ENCODE measurements around the gene PDIA5. TPM values are rescaled to one million over a fixed set of nuclear protein-coding genes. Genes with fewer than 3 reads are reported as not detected.

The PDIA5 gene
- total RNA-seq, 2 experiments from 2014 or later, result 7.1 to 7.2 TPM

DNA sequence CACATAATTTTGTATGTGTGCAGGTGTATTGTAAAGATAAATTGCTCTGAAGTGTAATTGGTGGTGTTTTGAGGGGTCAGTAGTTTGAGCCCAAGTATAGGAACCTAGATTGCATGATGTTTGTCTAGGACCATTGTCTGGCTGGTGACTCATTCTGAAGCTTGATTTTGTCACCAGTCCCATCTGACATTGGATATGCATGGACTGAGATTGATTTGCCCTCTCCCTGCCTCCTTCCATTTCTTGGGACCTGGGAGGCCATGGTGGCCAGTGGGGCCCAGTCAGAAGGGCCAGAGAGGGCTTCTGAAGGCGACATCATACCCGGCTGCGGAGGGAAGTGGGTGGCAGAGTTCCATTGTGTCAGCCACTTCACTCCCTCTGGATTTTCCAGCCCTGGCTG lies 62.3 kb downstream of the PDIA5 start:
- ATAC-seq (ENCODE audit: low read depth) (no peak), DNase-seq (no peak)
- POLR2A ChIA-PET, result no interaction called here
- Mint-ChIP-seq H3K27me3 (no peaks in the 10 kb centered on the region), H3K27ac (no peak overlapping the region), H3K4me1 (no peaks in the 10 kb centered on the region), H3K9me3 (no peaks in the 10 kb centered on the region), H3K36me3 (no peaks in the 10 kb centered on the region), H3K4me3 (no peak overlapping the region)

DNA sequence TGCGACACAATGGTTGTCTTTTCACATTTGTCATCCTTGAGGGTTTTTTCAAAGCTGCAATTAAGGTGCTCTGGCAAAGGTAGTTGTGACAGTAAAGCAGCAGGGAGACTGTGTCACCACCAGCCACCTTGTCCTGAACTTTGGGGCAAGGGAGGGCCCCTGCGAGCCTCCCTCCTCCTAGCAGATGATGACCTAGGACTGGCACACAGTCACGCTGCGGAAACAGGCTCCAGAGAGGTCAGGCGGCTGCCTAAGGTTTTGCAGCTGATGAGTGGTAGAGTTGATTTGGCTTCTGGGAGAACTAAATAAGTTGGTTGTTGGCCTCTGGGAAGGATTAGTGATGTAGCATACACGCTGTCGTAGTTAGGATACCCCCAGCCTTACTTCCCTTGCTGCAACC lies 62.7 kb downstream of the PDIA5 start:
- no peaks in the 10 kb centered on the region for H3K9me3 Mint-ChIP-seq
- no peak overlapping the region for H3K4me3 Mint-ChIP-seq
- H3K27me3 Mint-ChIP-seq, result no peaks in the 10 kb centered on the region
- DNase-seq, result no peak
- H3K4me1 Mint-ChIP-seq, result no peaks in the 10 kb centered on the region
- POLR2A ChIA-PET, result no interaction called here
- H3K36me3 Mint-ChIP-seq, result no peaks in the 10 kb centered on the region
- no peak overlapping the region for H3K27ac Mint-ChIP-seq
- no peak for ATAC-seq (ENCODE audit: low read depth)

DNA sequence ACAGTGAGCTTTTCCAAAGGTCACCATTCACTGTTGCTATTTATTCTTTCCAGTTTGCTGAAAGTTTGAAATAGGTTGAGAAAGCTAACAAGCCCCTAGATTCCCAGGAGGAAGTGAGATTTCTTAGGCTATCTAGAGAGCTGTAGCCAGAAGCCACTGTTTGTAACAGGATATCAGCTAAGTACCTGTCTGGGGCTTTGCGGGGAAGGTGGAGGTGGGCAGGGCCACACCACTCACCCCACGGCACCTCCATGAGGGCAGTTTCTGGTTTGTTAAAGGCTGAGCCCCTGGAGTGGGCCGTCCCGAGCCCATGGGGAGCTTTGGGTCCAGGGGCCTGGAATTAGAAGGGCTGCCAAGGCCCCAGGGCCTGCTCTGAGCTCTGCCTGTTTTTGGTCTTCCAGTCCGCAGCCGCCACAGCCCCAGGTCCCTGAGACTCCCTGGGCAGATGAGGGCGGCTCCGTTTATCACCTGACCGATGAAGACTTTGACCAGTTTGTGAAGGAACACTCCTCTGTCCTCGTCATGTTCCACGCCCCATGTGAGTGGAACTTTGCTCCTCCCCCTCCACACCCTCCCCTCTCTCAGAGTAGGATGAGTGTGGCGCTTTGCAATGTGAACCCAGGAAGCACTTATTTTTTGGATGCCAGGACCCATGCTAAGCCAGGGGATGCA lies 63.4 kb downstream of the PDIA5 start:
- Mint-ChIP-seq H3K4me3 (no peak overlapping the region), H3K9me3 (no peaks in the 10 kb centered on the region), H3K36me3 (no peaks in the 10 kb centered on the region), H3K27ac (no peak overlapping the region), H3K27me3 (no peaks in the 10 kb centered on the region), H3K4me1 (no peaks in the 10 kb centered on the region)
- ATAC-seq (ENCODE audit: low read depth) (no peak), DNase-seq (no peak)
- POLR2A ChIA-PET, result no interaction called here

DNA sequence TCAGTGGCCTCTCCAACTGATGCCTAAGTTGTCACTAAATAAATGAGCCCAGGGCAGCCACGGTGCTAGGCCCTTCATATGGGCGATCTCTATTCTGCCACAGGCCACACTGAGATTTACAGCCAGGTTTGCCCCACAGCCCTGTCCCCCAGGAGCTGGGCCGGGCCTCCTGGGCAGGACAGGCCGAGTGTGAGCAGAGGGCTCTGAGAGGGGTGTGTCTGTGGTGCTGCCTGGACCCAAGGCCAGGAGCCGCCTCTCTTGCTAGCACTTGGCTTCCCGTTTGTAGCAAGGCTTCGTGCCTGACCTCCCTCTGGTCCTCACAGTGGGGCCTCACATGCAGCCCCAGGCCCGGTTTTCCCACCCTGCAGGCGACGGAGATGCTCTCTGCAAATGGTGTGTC lies 67.8 kb downstream of the PDIA5 start:
- H3K27ac Mint-ChIP-seq, result no peak overlapping the region

DNA sequence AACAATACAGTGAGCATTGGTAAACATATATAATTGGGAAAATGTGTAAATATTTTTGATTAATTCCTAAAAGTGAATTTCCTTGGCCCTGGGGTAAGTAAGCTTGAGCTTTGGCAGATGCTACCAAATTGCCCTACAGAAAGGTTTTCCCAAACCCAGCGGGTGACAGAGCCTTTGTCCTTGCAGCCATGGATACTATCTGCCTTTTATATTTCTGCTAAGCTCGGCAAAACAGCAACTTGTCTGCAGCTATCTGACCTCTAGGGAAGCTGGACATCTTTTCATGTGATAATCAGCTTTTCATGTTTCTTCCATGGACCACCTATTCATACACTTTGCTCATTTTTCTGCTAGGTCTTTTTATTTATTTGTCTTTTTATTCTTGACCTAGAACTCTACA lies 70.2 kb downstream of the PDIA5 start:
- H3K36me3 Mint-ChIP-seq, result no peaks in the 10 kb centered on the region
- DNase-seq, result no peak
- no peak for ATAC-seq (ENCODE audit: low read depth)
- no peak overlapping the region for H3K27ac Mint-ChIP-seq
- POLR2A ChIA-PET, result no interaction called here
- no peak overlapping the region for H3K4me3 Mint-ChIP-seq
- no peaks in the 10 kb centered on the region for H3K9me3 Mint-ChIP-seq
- no peaks in the 10 kb centered on the region for H3K4me1 Mint-ChIP-seq
- H3K27me3 Mint-ChIP-seq, result no peaks in the 10 kb centered on the region

More for the DNA sequence above, 67.8 kb downstream of the PDIA5 start:
- DNase-seq (no peak), ATAC-seq (ENCODE audit: low read depth) (no peak)
- no peaks in the 10 kb centered on the region for H3K4me1 Mint-ChIP-seq
- no peaks in the 10 kb centered on the region for H3K27me3 Mint-ChIP-seq
- no peaks in the 10 kb centered on the region for H3K9me3 Mint-ChIP-seq
- no peaks in the 10 kb centered on the region for H3K36me3 Mint-ChIP-seq
- POLR2A ChIA-PET, result no interaction called here
- no peak overlapping the region for H3K4me3 Mint-ChIP-seq

DNA sequence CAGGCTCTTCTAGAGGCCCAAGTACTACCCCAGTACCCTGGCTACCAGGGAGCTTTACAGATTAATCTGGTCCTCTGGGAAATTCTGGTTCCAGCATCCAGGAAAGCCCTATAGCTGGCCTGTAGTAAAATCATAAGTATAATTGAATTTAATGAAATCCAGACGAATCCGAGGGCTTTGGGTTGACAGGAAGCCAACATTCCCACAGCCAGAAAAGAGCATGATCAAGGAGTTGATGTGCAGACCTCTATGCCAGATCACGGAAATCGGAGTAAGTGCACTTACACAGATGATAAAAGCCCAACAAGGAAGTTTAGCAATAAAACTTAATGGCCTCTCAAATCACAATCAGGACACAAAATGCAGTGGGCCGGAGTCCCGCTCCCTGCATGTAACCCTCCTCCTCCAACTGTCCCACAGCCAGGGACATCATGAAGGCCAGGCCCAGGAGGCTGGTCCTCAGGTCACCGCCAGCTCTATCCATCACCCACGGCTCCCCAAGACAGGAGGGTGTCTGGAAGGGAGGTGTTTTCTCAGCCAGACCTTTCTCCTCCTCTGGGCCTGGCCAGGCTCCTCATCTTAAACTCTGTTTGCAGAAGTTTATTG lies 72.1 kb downstream of the PDIA5 start:
- no peaks in the 10 kb centered on the region for H3K4me1 Mint-ChIP-seq
- H3K27me3 Mint-ChIP-seq, result no peaks in the 10 kb centered on the region
- H3K4me3 Mint-ChIP-seq, result no peak overlapping the region
- ATAC-seq (ENCODE audit: low read depth), result no peak
- POLR2A ChIA-PET, result no interaction called here
- DNase-seq, result no peak
- no peak overlapping the region for H3K27ac Mint-ChIP-seq
- H3K9me3 Mint-ChIP-seq, result no peaks in the 10 kb centered on the region
- H3K36me3 Mint-ChIP-seq, result no peaks in the 10 kb centered on the region

DNA sequence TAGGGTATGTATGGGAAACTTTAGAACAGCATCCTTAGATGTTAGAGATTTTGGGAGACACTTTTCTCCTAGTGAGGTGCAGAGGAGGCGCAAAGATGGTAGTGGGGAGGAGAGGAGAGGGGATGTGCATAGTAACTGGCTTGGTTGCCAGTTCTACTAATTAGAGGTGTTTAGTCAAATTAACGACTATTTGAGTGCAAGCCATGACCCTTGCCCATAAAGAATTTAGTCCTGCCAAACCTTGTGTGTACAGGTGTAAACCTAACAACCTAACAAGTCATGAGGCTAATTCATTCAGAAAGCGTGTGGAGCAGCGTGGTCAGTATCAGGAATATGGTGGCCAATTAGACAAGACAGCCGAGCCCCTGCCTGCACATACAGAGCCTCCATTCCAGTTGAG lies 72.7 kb downstream of the PDIA5 start:
- no peaks in the 10 kb centered on the region for H3K9me3 Mint-ChIP-seq
- DNase-seq, result no peak
- H3K4me1 Mint-ChIP-seq, result no peaks in the 10 kb centered on the region
- no peak for ATAC-seq (ENCODE audit: low read depth)
- H3K4me3 Mint-ChIP-seq, result no peak overlapping the region
- POLR2A ChIA-PET, result no interaction called here
- no peaks in the 10 kb centered on the region for H3K36me3 Mint-ChIP-seq
- H3K27me3 Mint-ChIP-seq, result no peaks in the 10 kb centered on the region
- no peak overlapping the region for H3K27ac Mint-ChIP-seq

DNA sequence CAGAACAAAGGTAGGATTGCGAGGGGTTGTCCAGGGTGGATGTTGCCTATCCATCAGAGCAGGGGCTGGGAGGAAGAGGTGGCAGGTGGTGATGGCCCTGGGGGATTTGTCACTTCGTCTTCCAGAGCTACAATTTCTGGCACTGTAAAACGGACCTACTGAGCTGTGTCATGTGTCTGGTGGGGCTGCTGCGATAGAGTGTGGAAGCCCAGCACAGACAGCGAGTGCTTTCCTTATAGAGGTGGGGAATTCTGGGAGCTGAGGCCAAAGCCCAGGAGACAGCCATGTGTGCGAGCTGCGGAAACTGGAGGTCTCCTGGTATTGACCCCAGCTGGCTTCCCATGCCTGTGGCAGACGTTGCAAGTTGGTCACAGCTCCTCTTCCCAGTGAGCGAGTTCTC lies 73.7 kb downstream of the PDIA5 start:
- no peaks in the 10 kb centered on the region for H3K4me1 Mint-ChIP-seq
- ATAC-seq (ENCODE audit: low read depth) (no peak), DNase-seq (no peak)
- no peaks in the 10 kb centered on the region for H3K36me3 Mint-ChIP-seq
- POLR2A ChIA-PET, result no interaction called here
- no peak overlapping the region for H3K4me3 Mint-ChIP-seq
- no peaks in the 10 kb centered on the region for H3K9me3 Mint-ChIP-seq
- no peak overlapping the region for H3K27ac Mint-ChIP-seq
- H3K27me3 Mint-ChIP-seq, result no peaks in the 10 kb centered on the region

DNA sequence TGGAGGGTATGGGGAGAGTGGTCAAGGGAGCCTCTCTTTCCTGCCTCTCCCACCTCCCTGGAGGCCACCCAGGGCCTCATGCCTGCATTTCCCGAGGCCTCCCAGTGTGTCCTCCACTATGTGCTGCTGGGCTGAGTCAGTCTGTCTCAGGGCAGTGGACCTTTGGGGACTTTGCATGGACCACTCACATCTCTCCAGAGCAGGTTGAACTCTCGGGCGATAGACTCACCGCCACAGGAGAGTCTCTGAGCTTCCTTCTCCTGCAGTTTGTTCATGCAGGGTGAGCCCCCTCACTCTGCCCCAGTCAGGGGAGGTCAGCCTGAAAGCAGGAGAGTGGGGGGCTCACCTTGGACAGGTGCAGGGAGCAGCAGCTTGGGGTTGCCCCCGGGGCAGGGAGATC lies 74.5 kb downstream of the PDIA5 start:
- H3K27ac Mint-ChIP-seq, result no peak overlapping the region
- no peaks in the 10 kb centered on the region for H3K9me3 Mint-ChIP-seq
- no peak overlapping the region for H3K4me3 Mint-ChIP-seq
- ATAC-seq (ENCODE audit: low read depth), result no peak
- POLR2A ChIA-PET, result no interaction called here
- no peaks in the 10 kb centered on the region for H3K27me3 Mint-ChIP-seq
- no peak for DNase-seq
- H3K36me3 Mint-ChIP-seq, result no peaks in the 10 kb centered on the region
- H3K4me1 Mint-ChIP-seq, result no peaks in the 10 kb centered on the region

DNA sequence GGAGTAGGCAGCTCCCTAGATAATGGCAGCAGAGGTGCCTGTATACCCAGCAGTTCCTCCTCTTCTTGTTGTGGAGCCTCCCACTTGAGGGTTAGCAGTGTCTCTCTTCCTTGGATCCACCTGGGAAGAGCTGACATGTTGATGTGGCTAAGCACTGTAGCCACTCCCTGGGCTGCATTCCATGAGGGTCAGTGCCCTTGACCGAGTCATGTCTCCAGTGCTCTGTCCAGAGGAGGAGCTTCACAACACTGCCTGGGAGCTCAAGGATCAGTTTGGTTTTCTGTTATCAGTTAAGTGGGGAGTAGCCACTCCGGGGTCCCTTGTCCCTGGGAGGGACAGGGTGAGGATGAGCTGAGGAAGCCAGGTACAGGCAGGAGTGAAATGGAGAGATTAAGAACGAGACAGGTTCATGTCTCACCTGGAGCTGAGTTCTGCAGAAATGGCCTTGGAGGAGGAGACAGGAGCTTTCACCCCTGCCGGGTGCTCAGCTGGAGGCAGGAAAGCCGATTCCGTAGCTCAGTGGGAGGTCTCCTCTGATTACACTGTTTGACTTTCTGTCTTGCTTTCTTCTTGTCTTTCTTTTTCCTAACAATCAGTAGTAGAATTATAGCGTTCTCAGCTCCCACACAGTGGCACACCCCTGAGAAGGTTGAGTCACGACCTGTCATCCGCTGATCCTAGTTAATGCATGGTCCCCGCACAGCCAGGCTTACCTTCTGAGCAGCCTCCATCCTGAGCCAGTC lies 77.0 kb downstream of the PDIA5 start:
- DNase-seq (no peak), ATAC-seq (ENCODE audit: low read depth) (no peak)
- Mint-ChIP-seq H3K27me3 (no peaks in the 10 kb centered on the region), H3K9me3 (no peaks in the 10 kb centered on the region), H3K4me3 (no peak overlapping the region), H3K36me3 (peaks cover 7% of the 10 kb centered on the region), H3K27ac (no peak overlapping the region), H3K4me1 (no peaks in the 10 kb centered on the region)
- POLR2A ChIA-PET, result interaction anchor here (0.7 kb wide), 1 partner anchor 258 kb away, joined by 3 read pairs; no protein-coding TSS in a partner anchor

DNA sequence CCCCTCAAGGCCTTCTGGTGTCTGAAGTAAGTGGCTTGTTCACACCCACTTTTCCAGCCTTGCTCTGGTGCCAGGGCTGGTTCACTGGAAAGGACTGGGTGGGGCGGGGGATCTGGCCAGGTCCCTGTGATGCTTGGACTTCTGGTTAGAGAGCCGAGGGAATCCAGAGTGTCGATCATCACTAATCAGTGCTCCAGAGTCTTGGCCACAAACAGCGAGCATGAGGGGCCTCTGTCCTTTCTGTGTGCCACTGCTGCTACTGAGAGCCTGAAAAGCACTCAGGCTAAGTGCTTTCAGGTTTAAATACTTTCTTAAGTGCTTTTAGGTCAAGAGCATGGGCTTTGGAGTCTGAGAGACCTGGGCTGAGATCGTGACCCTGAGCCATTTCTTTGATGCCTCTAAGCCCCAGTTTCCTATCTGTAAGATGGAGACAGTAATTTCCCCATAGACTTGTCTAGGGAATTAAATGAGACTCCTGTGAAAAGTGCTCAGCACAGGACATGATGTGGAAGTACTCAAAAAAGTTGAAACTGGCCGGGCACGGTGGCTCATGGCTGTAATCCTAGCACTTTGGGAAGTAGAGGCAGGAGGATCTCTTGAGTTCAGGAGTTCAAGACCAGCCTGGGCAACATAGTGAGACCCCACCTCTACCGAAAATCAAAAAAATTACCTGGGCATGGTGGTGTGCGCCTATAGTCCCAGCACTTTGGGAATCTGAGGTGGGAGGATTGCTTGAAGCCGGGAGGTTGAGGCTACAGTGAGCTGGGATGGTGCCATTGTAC lies 81.1 kb downstream of the PDIA5 start:
- ATAC-seq (ENCODE audit: low read depth), result no peak
- POLR2A ChIA-PET, result no interaction called here
- no peak for DNase-seq
- no peak overlapping the region for H3K4me3 Mint-ChIP-seq
- H3K36me3 Mint-ChIP-seq, result peaks cover 42% of the 10 kb centered on the region
- H3K27me3 Mint-ChIP-seq, result no peaks in the 10 kb centered on the region
- no peak overlapping the region for H3K27ac Mint-ChIP-seq
- H3K9me3 Mint-ChIP-seq, result peaks cover 8% of the 10 kb centered on the region
- no peaks in the 10 kb centered on the region for H3K4me1 Mint-ChIP-seq

DNA sequence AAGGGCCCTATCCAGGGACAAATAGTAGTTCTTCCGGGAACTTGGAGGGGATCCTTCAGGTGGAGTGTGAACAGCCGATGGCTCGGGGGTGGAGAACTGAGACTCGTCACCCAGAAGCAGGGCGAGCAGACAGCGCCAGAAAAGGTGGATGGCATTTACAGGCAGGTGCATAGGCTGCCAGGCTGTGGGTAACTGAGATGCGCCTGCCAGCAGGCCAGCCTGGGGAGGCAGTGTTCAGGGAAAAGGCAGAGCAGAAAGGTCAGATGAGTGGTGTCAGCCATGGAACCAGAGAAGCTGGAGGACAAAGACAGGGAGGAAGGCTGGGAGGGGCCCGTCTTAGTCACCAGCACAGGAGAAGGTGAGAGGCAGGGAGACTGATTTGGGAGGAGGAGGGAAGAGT lies 81.9 kb downstream of the PDIA5 start:
- peaks cover 8% of the 10 kb centered on the region for H3K9me3 Mint-ChIP-seq
- ATAC-seq (ENCODE audit: low read depth) (no peak), DNase-seq (no peak)
- peaks cover 44% of the 10 kb centered on the region for H3K36me3 Mint-ChIP-seq
- H3K27me3 Mint-ChIP-seq, result no peaks in the 10 kb centered on the region
- no peak overlapping the region for H3K27ac Mint-ChIP-seq
- no peak overlapping the region for H3K4me3 Mint-ChIP-seq
- H3K4me1 Mint-ChIP-seq, result no peaks in the 10 kb centered on the region
- POLR2A ChIA-PET, result no interaction called here

DNA sequence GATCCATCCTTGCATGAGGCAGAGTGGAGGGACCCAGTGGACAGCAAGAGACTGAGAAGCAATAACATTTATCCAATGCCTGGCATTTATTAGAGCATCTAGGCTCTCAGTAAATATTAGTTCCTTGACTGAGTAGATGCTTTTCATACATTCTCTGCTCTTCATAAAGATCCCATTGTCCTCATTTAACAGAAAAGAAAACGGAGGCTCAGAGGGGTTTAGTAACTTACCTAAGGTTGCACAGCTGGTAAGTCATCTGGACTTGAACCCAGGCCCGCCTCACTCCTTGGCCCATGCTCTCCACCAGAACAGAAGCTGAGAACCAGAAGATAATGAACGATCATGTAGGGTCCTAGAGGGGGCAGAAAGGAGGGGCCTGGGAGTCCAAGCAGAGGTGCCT lies 82.7 kb downstream of the PDIA5 start:
- no peak overlapping the region for H3K27ac Mint-ChIP-seq
- peaks cover 44% of the 10 kb centered on the region for H3K36me3 Mint-ChIP-seq
- ATAC-seq (ENCODE audit: low read depth) (no peak), DNase-seq (no peak)
- H3K27me3 Mint-ChIP-seq, result no peaks in the 10 kb centered on the region
- no peak overlapping the region for H3K4me3 Mint-ChIP-seq
- peaks cover 8% of the 10 kb centered on the region for H3K9me3 Mint-ChIP-seq
- POLR2A ChIA-PET, result no interaction called here
- peaks cover 1% of the 10 kb centered on the region for H3K4me1 Mint-ChIP-seq

All from activated naive CD8-positive, alpha-beta T cell treated with anti-CD3 and anti-CD28 coated beads, Interleukin-2, amount 10 ng/mL, durations not matched to agents 7 days and 5 days (primary cell).